ENCODE results near the gene MLLT3. TPM values are rescaled to one million over a fixed set of nuclear protein-coding genes. Genes with fewer than 3 reads are reported as not detected.

MLLT3 gene
- total RNA-seq, 1 donor from 2014 or later: 39.1 TPM

GRCh38 chr9:20606652-20607051 lies 15.6 kb downstream of the MLLT3 start:
- Histone ChIP-seq H3K36me3 (no peaks in the 10 kb centered on the region), H3K27ac (no peak overlapping the region), H3F3A (ENCODE audit: low read depth) (peaks cover 12% of the 10 kb centered on the region), H3K9ac (no peak overlapping the region), H2AFZ (replicated peaks) (no peak overlapping the region), H3K9me3 (ENCODE audit: low read depth) (no peaks in the 10 kb centered on the region), H3K27me3 (no peaks in the 10 kb centered on the region), H3K4me1 (peaks cover 47% of the 10 kb centered on the region), H3K79me2 (ENCODE audit: low read depth) (no peaks in the 10 kb centered on the region), H3K4me3 (no peak overlapping the region), H3K4me2 (peak overlapping the region; percentile 31), H4K20me1 (ENCODE audit: low read depth) (peaks cover 14% of the 10 kb centered on the region)
- peak; percentile 6 for DNase-seq (ENCODE audit: low spot score)
- no peaks in the 10 kb centered on the region for H3K27me3 Mint-ChIP-seq (ENCODE audit: insufficient read depth, low read depth)
- no peaks in the 10 kb centered on the region for H3K9me3 Mint-ChIP-seq
- peak overlapping the region; percentile 18 for H3K4me3 Mint-ChIP-seq
- no peak for TF ChIP-seq CTCF (IDR thresholded peaks at IDR 0.05)
- TF ChIP-seq EZH2 (IDR thresholded peaks at IDR 0.05): no peak
- no peak for TF ChIP-seq EZH2phosphoT487 (IDR thresholded peaks at IDR 0.05)
- H3K4me1 Mint-ChIP-seq: peaks cover 43% of the 10 kb centered on the region
- H3K36me3 Mint-ChIP-seq: peaks cover 4% of the 10 kb centered on the region
- no peak overlapping the region for H3K27ac Mint-ChIP-seq

- Histone ChIP-seq H3K79me2 (ENCODE audit: low read depth) (no peaks in the 10 kb centered on the region), H3K36me3 (no peaks in the 10 kb centered on the region), H3K4me2 (peak overlapping the region; percentile 58), H3F3A (ENCODE audit: low read depth) (peaks cover 9% of the 10 kb centered on the region), H3K4me3 (no peak overlapping the region), H3K9ac (no peak overlapping the region), H3K4me1 (peaks cover 63% of the 10 kb centered on the region), H3K27me3 (no peaks in the 10 kb centered on the region), H3K27ac (no peak overlapping the region), H2AFZ (replicated peaks) (no peak overlapping the region), H4K20me1 (ENCODE audit: low read depth) (peaks cover 5% of the 10 kb centered on the region), H3K9me3 (ENCODE audit: low read depth) (no peaks in the 10 kb centered on the region)
- H3K36me3 Mint-ChIP-seq: peaks cover 4% of the 10 kb centered on the region
- peak overlapping the region; percentile 16 for H3K4me3 Mint-ChIP-seq
- peaks cover 56% of the 10 kb centered on the region for H3K4me1 Mint-ChIP-seq
- DNase-seq (ENCODE audit: low spot score): no peak
- no peak for TF ChIP-seq EZH2phosphoT487 (IDR thresholded peaks at IDR 0.05)
- no peak for TF ChIP-seq EZH2 (IDR thresholded peaks at IDR 0.05)
- TF ChIP-seq CTCF (IDR thresholded peaks at IDR 0.05): no peak
- no peaks in the 10 kb centered on the region for H3K9me3 Mint-ChIP-seq
- H3K27me3 Mint-ChIP-seq (ENCODE audit: insufficient read depth, low read depth): no peaks in the 10 kb centered on the region
- peak overlapping the region; percentile 27 for H3K27ac Mint-ChIP-seq
Measured at GRCh38 chr9:20604562-20604961, 17.7 kb downstream of the MLLT3 start.

- Histone ChIP-seq H3F3A (ENCODE audit: low read depth) (peaks cover 9% of the 10 kb centered on the region), H3K4me3 (peak overlapping the region; percentile 1), H3K27ac (no peak overlapping the region), H3K9me3 (ENCODE audit: low read depth) (no peaks in the 10 kb centered on the region), H3K36me3 (no peaks in the 10 kb centered on the region), H3K4me1 (peaks cover 63% of the 10 kb centered on the region), H3K9ac (no peak overlapping the region), H3K4me2 (peak overlapping the region; percentile 58), H2AFZ (replicated peaks) (no peak overlapping the region), H4K20me1 (ENCODE audit: low read depth) (peaks cover 5% of the 10 kb centered on the region), H3K79me2 (ENCODE audit: low read depth) (no peaks in the 10 kb centered on the region), H3K27me3 (no peaks in the 10 kb centered on the region)
- Mint-ChIP-seq H3K4me3 (peak overlapping the region; percentile 57), H3K4me1 (peaks cover 56% of the 10 kb centered on the region), H3K27me3 (ENCODE audit: insufficient read depth, low read depth) (no peaks in the 10 kb centered on the region), H3K9me3 (no peaks in the 10 kb centered on the region), H3K36me3 (peaks cover 8% of the 10 kb centered on the region), H3K27ac (peak overlapping the region; percentile 76)
- peak; percentile 63 for DNase-seq (ENCODE audit: low spot score)
- no peak for TF ChIP-seq EZH2 (IDR thresholded peaks at IDR 0.05)
- no peak for TF ChIP-seq EZH2phosphoT487 (IDR thresholded peaks at IDR 0.05)
- no peak for TF ChIP-seq CTCF (IDR thresholded peaks at IDR 0.05)
Measured at GRCh38 chr9:20603524-20604268, 18.6 kb downstream of the MLLT3 start.
